ENCODE measurements around the gene NFKB1.

Gene NFKB1

DNA sequence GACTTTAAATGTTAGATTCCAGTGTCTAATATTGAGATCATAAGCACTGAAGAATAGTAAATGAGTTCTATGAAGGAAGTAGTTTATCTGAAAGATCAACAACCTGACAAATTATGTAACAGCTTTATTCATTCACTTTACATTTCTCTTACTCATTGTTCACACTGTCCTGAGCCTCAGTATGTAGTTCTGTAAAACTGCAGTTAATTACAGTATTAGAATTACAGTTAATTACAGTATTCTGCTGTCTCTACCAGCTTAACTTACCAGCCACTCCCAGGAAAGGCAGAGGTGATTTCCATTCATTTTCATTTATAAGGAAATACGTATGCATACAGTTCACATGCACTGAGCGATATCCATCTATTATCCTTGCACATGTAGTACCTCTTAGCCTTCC, 32.7 kb downstream of the NFKB1 start:
- DNase-seq = no peak

DNA sequence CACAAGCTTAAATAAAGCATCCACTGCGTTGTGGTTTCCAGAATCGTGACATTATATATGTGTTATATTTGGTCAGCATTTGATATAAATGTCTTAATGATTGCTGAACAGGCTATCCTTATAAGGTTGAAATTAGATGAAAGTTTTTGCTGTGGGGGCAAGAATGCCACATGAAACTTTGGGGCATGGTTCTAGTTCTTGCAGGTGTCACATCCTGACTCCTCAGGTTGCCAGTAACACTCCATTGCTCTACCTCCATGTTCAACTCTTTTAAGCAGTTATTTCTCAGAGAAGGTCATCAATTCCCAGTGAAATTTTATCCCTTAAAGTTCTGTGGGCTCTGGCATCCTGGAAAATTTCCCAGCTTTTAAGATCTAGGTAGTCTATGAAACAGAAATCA, 33.7 kb downstream of the NFKB1 start:
- DNase-seq = no peak

DNA sequence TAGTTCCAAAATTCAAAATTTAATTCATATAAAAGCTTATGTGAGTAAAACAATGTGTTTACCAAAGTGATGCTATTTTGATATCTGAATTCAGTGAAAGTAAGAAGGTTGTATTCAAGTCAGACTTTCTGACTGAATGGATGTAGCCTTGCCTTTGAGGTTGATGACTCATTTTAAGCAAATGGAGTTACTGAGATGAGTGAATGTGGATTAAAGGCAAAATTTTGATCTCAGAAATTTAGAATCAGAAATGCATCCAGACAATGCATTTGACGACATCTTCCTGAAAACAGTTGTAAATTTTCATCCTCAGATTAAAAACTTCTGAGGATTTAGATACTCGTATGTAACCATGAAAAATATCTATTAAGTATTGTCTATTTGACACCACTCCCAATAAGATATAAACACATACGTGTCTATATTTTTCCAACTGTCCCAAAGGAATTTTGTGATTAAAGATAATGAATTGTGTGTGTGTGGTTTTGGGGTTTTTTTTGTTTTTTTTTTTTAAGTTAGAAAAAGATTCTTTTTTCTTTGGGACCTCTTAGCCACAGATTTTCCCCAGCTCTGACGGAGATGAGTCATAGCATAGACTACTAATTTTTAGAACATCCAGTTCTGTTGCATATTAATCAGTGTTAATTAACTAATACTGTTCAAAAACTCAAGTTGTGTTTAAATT, 34.4 kb downstream of the NFKB1 start:
- no peak for DNase-seq

DNA sequence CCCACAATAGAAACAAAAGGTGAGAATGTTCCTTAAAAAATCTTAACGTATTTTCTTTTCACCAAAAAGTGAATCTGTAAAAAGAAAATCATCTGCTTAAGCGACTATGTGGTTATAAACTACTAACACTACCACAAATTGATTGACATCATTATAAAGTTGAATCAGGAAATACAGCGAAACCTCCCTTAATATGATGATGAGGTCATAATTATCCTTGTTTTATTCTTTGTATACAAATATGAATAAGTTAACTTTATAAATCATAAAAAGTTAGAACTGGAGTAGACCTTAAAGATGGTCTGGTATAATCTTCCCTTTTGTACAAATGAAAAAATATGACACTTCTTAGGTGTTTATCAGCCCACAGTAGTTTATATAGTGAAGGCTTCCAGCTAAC, 35.6 kb downstream of the NFKB1 start:
- DNase-seq = no peak

DNA sequence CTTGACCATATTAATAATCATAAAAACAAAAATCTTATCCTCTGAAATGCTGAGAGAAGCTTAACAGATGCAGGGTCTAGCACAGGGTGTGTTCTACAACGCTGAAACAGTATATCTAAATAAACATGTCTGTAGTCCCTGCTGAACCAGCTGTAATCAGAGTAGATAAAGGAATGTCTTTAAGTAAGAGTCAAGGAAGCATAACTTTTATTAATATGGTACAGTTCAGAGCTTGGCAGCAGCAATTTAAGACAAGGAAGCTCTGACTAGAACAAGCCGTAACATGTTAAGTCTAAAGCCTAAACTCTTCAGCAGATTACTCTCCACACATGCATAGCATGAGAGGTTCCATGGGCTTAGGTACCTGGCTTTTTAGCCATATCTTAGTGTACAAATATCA, 36.1 kb downstream of the NFKB1 start:
- DNase-seq = no peak

DNA sequence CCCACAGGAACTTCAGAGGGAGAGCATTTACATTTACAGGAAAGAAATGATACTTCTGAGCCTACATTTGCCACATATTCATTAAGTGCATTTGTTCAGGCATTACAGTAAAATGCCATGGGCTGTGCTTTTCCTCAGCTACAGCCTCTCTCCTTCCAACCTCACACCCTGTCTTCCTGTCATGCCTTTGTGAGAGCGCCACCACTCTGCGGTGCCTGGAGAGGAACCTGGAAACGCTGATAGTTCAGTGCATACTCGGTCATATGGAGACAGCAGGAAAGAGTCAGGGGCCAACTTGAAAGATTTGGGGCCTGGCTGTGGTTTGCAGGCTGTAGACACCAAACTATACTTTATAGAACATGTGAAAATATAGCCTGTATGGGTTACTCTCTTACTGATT, 40.5 kb downstream of the NFKB1 start:
- no peak for DNase-seq

DNA sequence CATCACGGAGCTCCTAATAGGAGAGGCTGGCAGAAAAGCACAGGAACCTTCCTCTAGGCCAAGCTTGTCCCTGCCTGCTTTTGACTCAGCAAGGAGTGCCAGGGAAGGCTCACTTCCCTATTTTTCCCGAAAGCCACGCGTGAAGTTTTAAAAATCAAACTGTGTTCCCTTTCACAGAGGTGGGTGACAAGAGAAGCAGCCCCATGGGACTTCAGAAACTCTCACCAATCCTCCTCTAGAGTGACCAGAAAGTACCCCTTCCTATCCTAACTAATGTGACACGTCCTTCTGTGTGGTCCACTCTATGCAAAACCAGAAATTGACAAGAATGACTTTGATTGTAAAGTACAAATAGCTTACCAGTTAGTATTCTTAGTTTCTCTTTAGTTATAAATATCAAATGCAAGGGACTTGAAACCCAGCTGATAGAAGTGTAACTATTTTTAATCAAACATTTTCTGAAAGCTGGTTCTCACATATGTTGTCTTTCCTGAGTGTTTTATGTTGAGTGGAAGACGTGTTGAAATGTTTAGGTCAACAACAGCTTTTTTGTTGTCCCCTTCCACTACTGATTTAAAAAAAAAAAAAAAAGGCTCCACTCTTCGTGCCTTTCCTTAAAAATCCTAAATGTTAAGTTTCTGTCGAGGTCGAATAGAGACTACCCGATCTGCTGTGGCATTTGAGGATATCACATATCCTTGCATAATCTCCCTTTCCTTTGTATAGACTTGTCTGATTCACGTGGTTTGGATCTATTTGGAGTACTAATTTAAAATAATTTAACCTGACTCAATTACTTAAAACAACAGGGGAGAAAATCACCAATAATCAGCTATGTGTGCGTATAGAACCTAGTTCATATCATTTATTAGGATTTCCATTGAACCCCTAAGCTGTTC, 42.1 kb downstream of the NFKB1 start:
- DNase-seq = no peak

DNA sequence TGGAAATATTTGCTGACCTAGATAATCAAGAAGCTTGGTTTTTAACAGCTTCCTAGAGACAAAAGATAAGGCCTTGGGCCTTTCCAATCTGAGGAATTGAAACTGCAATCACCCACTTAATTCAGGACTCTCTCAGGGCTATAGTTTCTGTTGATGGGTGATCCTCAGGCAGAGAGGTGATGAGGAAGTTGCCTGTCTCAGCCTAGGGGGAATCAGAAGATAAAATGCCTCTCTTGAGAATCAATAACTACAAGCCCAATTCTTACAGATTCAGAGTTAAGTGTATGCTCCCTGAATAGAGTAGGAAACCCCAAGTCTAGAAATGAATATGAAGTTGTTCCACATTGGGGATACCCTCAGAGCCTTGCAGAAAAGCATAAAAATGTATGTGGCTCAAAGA, 45.5 kb downstream of the NFKB1 start:
- no peak for DNase-seq

DNA sequence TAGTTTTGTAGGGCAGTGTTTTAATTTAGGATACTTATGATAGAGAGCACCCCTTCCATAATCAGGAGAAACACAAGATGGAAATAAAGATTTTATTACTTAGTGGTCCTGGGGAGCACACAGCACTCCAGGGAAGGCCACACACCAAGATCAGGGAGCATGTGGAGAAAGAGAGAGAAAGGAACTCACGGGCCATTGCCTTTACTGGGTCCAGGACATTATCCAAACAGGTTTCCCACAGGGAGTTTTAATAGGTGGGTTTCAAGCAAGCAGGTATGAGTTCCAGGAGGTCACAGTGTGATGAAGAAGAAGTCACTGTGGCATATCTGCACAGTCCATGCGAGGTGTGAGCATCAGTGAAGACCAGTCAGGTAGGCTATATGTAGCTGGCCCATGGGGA, 46.8 kb downstream of the NFKB1 start:
- no peak for DNase-seq

DNA sequence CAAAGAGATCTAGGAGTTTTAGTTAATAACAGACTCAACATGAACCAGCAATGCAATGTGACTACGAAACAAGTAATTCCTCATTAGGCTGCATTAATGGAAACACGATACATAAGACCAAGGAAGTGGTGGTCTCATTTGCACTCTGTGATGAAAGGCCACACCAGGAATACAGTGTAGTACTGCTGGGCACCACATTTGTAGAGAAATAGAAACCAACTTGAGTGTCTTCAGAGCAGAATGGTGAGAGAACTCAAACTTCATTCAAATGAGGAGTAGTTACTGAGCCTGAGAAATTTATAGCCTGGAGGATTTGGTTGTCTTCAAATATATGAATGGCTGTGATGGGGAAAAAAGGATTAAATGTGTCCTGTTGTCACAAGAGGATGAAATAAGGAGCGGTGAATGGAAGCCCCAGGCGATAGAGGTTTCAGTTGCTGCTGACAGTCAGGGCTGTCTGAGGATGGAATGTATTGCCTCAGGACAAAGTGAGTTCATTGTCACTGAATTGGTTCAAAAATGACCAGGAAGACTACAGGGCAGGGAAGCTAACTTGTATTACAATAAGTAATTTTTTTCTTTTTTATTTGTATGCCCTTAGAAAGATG, 50.9 kb downstream of the NFKB1 start:
- DNase-seq = no peak

DNA sequence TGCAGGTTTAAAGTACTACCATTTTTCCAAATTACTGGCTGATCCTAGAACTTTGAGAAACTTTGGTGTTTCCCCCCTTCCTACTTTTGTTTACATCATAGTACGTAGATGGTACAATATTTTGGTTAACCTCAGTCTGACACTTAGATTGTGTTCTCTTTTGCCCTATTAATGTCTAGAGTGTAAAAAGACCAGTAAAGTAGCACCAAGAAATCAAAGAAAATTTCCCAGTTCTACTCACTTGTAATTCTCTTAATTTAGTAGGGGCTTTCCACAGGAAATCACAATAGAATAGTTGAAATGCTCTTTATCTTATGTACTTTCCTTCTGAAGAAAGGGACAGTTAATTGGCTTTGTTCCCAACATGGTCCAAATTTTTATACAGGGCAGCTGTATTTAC, 51.6 kb downstream of the NFKB1 start:
- no peak for DNase-seq

DNA sequence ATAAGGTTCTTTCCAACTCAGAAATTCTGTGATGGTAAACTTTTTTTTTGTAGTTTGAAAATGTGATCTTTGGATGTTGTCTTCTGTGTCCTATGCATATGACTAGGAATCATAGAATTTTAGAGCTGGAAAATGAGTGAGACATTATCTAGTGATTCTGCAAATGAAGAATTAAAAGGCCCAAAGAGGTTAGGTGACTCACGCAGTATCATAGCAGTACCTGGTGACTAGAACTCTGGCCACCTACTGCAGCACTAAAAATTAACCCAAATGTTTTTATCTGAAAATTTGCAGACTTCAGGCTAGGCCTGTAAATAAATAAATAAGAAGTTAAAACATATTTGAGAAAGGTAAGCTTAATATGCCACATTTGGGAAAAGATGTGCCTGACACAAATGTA, 52.8 kb downstream of the NFKB1 start:
- no peak for DNase-seq

DNA sequence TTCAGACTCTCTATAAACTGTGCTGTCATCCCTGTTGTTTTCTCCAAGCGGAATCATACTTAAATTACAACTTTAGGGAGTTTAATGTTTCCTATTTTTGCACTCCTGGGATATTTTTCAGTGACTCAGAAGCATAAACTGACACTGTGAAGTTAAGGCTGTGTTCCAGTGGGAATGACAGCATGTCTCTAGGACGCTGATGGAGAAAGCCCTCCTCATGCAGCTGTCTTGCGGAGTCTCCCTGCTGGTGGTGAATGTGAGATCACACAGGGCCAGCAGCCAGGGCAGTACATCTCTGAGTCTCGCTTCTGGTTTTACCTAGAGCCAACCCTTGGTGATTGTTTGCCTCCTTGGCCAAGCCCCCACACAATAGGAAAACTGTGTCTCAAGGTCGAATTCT, 53.3 kb downstream of the NFKB1 start:
- no peak for DNase-seq

DNA sequence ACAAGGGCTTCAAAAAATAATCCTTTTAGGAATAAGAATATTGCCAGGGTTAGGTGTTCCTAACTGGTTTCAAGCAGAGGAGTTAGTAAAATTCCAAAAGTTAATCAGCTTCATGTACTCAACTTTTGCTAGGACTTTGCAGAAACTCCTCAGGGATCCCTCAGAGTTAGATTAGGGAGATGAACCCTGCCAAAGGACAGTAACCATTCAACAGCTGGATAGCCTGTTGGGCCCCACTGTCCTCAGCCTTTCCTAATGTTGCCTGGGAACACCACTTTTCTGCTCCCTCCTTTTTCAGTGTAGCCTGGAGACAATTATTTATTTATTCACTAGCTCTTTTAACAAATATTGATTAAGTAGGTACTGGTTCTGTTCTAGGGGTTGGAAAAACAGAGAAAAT, 53.8 kb downstream of the NFKB1 start:
- DNase-seq = no peak

DNA sequence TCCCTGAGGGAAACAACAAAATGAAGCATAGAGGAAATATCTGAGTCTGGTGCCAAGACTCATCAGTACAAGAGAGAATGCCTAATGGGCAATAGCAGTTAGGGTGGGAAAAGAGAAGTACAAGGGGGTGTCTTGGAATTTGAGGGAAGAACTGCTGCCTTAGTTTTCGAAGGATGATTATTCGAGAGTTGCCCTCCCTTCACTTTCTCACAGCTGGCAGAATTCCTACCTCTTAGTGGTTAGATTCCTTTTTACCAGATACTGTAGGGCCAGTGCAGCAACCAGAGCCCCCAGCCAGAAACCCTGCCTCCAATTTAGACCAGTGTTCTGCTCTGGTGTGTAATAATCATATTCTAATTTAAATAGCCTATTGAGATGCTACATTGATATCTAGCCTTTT, 56.5 kb downstream of the NFKB1 start:
- no peak for DNase-seq

DNA sequence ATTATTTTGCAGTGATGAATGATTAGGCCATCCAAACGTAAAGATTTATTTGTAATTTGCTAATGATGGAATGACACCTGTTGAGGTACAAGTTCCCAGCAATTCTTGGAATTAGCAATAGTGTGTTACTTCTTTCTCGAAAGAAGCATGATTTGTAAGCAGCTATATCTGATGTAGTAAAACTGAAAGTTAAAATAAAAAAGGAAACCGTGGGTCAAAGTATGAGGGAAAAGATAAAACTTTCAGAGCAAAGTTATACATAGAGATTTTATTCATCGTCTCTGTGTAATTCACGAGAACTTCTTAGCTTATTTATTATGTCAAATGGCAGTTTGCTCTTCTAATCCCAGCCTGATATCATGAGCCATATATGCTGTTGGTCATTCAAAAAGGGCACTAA, 59.0 kb downstream of the NFKB1 start:
- DNase-seq = no peak

DNA sequence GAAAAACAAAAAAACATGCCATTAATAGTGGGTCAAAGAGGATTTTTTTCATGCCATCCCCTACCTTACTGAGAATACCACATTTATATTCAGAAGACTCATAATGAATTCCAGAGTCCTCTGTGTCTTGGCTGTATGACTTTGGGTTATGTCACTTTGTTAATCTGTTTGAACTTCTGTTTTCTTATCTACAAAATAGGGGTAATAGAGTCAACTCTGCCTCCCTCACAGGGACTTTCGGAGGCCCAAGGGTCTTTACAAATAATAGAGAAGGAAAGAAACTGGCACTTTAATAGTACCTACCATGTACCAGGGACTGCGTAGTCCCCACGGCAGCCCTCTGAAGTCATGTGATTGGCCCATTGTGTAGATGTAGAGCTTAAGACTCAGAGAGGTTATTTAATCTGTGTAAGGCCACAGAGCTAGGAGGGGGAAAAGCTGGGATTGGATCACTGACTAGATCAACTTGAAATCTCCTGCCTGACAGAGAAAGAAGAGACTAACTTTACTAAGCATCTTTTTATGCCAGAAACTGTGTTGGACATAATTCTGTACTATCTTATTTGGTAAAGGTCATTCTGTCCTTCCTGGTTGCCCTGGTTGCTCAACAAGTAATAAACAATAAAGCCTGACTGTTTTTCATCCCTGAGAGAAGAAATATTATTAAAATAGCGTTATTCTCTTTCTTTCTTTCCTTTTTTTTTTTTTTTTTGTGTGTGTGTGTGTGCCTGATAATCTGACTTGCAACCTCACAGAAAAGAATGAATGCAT, 59.6 kb downstream of the NFKB1 start:
- DNase-seq = no peak

DNA sequence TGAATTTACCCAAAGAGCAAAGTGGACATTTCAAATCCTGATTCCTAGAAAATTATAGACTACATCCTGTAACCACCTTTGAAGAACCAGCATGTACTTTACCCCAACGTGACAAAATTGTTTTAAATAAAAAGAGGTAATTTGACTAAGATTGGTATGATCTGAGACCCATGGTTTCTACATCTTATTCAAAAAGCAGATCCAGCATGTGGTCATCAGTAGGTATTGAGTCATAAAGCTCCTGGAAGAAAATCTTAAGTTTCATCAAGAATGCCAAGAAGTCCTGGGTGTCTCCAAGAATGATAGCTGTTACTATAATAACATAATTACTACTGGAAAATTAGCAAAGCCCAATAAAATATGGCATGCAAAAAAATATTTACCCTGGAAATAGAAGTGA, 61.8 kb downstream of the NFKB1 start:
- no peak for DNase-seq

DNA sequence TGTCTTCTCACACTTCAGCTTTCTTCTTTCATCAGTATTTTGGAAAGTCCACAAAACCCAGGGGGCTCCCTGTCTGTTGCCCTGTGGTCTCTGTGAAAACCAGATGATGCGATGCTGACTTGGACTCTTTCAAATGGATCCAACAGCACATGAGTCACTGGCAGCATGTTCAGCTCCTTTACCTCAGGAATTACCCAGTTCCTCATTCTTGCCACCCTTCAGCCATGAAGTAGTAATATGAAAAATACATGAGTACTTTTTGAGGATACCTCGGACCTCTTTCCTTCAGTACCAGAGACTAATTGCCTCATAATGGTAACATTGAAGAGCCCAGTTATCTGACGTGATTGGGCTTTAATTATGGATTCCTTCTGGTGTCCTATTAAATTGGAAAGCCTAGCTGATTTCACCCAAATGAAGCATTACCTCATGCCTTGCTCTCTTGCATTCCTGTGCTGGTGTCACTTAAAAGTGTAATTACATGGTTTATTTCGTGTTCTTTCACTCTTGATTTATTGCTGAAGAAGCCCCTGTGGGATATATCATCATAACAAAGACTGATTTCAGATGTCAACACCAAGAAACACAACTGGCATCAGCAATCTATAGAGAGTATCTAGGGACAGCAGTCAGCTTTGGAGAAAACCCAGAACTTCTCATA, 63.4 kb downstream of the NFKB1 start:
- DNase-seq = no peak

DNA sequence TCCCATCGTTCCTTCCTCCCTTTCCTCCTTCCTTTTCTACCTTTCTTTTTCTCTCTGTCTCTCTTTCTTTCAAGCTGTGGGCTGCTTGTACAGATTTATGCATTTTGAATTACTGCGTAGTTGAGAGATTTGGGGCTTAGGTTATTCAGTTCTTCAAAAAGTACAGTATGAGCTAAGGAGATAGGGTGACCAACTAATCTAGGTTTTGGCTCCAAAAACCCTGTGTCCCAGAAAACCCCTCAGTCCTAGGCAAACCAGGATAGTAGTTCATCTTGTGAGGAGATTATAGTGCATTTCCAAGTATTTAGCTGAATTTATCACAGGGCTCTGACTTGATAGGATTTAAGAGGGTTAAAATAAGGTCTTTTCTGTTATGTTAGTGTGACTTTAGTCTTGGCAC, 64.5 kb downstream of the NFKB1 start:
- DNase-seq = no peak

DNA sequence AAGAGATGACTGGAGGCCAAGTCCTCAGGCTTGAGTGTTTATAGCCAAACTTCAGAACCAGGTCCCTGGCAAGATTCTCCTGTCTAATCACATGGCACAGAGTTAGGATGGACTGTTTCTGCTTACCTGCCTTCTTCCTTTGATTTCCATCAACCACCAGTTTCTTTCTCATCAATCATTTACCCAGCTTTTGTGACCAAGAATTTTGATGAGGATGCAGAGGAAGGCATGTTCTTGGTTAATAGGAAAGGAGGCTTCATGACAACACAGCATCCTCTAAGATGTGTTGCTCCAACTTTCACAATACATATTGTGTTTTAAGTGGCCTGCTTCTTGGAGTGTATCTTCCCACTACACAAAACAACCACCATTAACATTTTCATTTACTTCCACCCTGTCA, 65.3 kb downstream of the NFKB1 start:
- DNase-seq = no peak

DNA sequence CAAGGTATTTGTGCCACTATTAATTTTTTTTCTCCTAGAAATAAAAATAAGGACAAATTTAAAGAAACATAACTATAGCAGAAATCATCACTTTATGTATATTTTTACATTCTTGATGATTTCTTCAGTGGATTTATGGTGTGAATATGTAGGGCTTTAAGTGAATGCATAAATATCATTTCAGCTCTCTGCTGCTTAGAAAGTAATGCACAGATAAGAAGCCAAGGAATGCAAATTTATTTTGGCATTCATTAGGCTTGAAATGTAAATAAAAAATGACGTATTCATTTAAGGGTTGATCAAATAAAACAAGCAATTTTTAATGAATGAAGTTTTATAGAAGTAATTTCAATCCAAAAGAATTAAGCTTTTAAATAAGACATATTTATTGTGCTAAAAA, 66.3 kb downstream of the NFKB1 start:
- no peak for DNase-seq

DNA sequence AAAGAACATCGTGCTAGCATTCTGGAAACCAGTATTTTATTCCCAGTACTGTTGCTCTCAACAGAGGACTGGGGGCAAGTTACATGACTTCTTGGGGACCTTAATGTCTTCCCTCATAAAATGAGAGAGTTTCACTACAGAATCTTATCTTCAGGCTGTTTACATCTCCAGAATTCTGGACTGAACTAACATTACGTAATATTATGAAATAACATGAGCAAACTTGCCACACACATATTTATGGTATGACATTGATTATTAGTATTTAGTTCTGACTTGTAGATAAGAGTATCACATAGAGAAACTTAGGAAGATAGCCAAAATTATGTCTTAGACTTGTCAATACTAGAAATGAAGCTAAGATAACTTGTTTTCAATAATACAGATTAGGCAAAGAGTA, 68.0 kb downstream of the NFKB1 start:
- no peak for DNase-seq

All from NCI-H1105 (cell line).